SK-N-SH treated with all-trans-retinoic acid at 6 μM for 48 hours (cell line): ENCODE data around the gene PLET1.

Experiments used
- ATAC-seq: fragments of 200-7000 bp; cut with Tn5 transposase; 3 replicates; pipeline ENCODE4 v1.9.1; 2020; ENCODE audit warnings: mild to moderate bottlenecking, moderate library complexity
- BACH2 ChIP-seq: fragments of 250-450 bp; sonication (Bioruptor Pico); IDR thresholded peaks from 2 replicates; pipeline ENCODE4 v1.9.0; 2021; ENCODE audit warnings: mild to moderate bottlenecking, borderline replicate concordance
- CSDC2 ChIP-seq: fragments of 250-450 bp; sonication (Bioruptor Pico); IDR thresholded peaks from 2 replicates; pipeline ENCODE4 v1.5.0; 2020; ENCODE audit warnings: mild to moderate bottlenecking, moderate library complexity
- ESRRG ChIP-seq: fragments of 250-450 bp; sonication (Bioruptor Pico); IDR thresholded peaks from 2 replicates; pipeline ENCODE4 v1.6.1; 2021; ENCODE audit warnings: mild to moderate bottlenecking
- GLIS3 ChIP-seq: fragments of 250-450 bp; sonication (Bioruptor Pico); IDR thresholded peaks from 2 replicates; pipeline ENCODE4 v1.5.0; 2020; ENCODE audit warnings: mild to moderate bottlenecking, moderate library complexity
- ISL1 ChIP-seq: fragments of 250-450 bp; sonication (Bioruptor Pico); IDR thresholded peaks from 2 replicates; pipeline ENCODE4 v2.1.2; 2022; ENCODE audit warnings: mild to moderate bottlenecking, moderate library complexity
- OSR1 ChIP-seq: fragments of 250-450 bp; sonication (Bioruptor Pico); IDR thresholded peaks from 2 replicates; pipeline ENCODE4 v1.8.0; 2022; ENCODE audit warnings: moderate library complexity, mild to moderate bottlenecking, inconsistent platforms
- PPARA ChIP-seq: fragments of 250-450 bp; sonication (Bioruptor Pico); IDR thresholded peaks from 2 replicates; pipeline ENCODE4 v1.5.0; 2020; ENCODE audit warnings: mild to moderate bottlenecking, borderline replicate concordance
- RARB ChIP-seq: fragments of 250-450 bp; sonication (Bioruptor Pico); IDR thresholded peaks from 2 replicates; pipeline ENCODE4 v1.8.0; 2021; ENCODE audit warnings: mild to moderate bottlenecking, moderate library complexity
- SNAI2 ChIP-seq: fragments of 250-450 bp; sonication (Bioruptor Pico); IDR thresholded peaks from 2 replicates; pipeline ENCODE4 v1.5.0; 2020; ENCODE audit warnings: mild to moderate bottlenecking, moderate library complexity
- TCF4 ChIP-seq: fragments of 250-450 bp; sonication (Bioruptor Pico); IDR thresholded peaks from 2 replicates; pipeline ENCODE4 v1.8.0; 2021; ENCODE audit warnings: mild to moderate bottlenecking, moderate library complexity, borderline replicate concordance
- TOX ChIP-seq: fragments of 250-450 bp; sonication (Bioruptor Pico); IDR thresholded peaks from 2 replicates; pipeline ENCODE4 v1.8.0; 2021; ENCODE audit warnings: mild to moderate bottlenecking, moderate library complexity, borderline replicate concordance
- ZC3H10 ChIP-seq: fragments of 250-450 bp; sonication (Bioruptor Pico); IDR thresholded peaks from 2 replicates; pipeline ENCODE4 v1.5.1; 2021; ENCODE audit warnings: mild to moderate bottlenecking, moderate library complexity
- ZFP3 ChIP-seq: fragments of 250-450 bp; sonication (Bioruptor Pico); IDR thresholded peaks from 2 replicates; pipeline ENCODE4 v1.5.0; 2020; ENCODE audit warnings: mild to moderate bottlenecking, moderate library complexity
- ZFP30 ChIP-seq: fragments of 450-650 bp; formaldehyde crosslinking; IDR thresholded peaks from 2 replicates; pipeline ENCODE4 v1.5.0; 2022; ENCODE audit warnings: mild to moderate bottlenecking, moderate library complexity
- ZNF565 ChIP-seq: fragments of 450-650 bp; formaldehyde crosslinking; conservative IDR thresholded peaks from 2 replicates; pipeline ENCODE4 v1.5.0; 2020; ENCODE audit warnings: low read depth, mild to moderate bottlenecking, moderate library complexity
- ZNF8 ChIP-seq: fragments of 450-650 bp; formaldehyde crosslinking; IDR thresholded peaks from 2 replicates; pipeline ENCODE4 v1.5.0; 2020; ENCODE audit warnings: mild to moderate bottlenecking, moderate library complexity
- TF ChIP-seq, protein P1 (sequence below): fragments of 250-450 bp; sonication (Bioruptor Pico); IDR thresholded peaks from 2 replicates; pipeline ENCODE4 v1.5.1; 2021; ENCODE audit warnings: mild to moderate bottlenecking, moderate library complexity
- TF ChIP-seq, protein P2 (sequence below): fragments of 250-450 bp; sonication (Bioruptor Pico); IDR thresholded peaks from 2 replicates; pipeline ENCODE4 v1.8.0; 2021; ENCODE audit warnings: low read depth, mild to moderate bottlenecking, moderate library complexity, borderline replicate concordance
- TF ChIP-seq, protein P3 (sequence below): fragments of 250-450 bp; sonication (Bioruptor Pico); IDR thresholded peaks from 2 replicates; pipeline ENCODE4 v1.8.0; 2020; ENCODE audit warnings: mild to moderate bottlenecking, moderate library complexity, borderline replicate concordance
- TF ChIP-seq, protein P4 (sequence below): fragments of 250-450 bp; sonication (Bioruptor Pico); IDR thresholded peaks from 2 replicates; pipeline ENCODE4 v1.5.1; 2020; ENCODE audit warnings: low read depth, mild to moderate bottlenecking, moderate library complexity
- TF ChIP-seq, protein P5 (sequence below): fragments of 250-450 bp; sonication (Bioruptor Pico); IDR thresholded peaks from 2 replicates; pipeline ENCODE4 v1.5.0; 2020; ENCODE audit warnings: mild to moderate bottlenecking, moderate library complexity

Gene PLET1

DNA sequence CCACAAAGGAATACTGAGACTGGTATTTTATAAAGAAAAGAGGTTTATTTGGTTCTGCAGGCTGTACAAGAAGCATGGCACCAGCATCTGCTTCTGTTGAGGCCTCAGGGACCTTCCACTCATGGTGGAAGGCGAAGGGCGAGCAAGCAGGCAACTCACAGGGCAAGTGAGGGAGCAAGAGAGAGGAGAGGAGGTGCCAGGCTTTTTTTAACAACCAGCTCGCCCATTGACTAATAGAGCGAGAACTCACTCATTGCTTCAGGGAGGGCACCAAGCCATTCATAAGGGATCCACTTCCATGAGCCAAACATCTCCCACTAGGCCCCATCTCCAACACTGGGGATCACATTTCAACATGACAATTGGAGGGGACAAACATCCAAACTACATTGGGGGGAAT, 33.2 kb downstream of the PLET1 start:
- no peak for ATAC-seq
- TF ChIP-seq ESRRG (CRISPR knock-in tag) (no peak), SNAI2 (CRISPR knock-in tag) (no peak)

DNA sequence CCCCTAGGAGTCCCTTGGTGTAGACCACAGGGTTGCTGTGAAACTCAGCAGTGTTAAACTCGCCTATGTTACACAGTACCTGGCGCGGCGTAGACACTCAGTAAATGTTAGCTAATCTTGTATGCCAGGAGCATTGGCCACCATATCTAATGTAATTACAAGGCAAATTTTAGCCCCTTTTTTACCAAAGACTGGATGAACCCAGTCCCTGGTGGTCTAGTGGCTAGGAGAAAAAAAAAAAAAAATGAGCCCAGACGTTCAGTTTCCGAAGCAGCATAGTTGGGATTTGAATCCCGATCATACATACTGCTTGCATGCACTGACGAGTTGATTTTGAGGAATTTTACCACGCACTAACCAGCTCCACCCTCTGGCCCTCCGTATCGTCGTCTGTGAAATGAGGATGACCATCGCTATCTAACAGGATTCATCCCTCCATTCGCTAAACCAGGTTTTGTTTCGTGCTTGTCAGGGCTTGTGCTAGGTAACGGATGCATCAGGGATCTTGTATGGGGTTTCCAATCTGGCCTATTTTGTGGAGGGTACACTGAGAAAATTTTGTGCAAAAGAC, 33.7 kb downstream of the PLET1 start:
- no peak for TF ChIP-seq OSR1 (CRISPR knock-in tag)
- TF ChIP-seq, protein P1, sequence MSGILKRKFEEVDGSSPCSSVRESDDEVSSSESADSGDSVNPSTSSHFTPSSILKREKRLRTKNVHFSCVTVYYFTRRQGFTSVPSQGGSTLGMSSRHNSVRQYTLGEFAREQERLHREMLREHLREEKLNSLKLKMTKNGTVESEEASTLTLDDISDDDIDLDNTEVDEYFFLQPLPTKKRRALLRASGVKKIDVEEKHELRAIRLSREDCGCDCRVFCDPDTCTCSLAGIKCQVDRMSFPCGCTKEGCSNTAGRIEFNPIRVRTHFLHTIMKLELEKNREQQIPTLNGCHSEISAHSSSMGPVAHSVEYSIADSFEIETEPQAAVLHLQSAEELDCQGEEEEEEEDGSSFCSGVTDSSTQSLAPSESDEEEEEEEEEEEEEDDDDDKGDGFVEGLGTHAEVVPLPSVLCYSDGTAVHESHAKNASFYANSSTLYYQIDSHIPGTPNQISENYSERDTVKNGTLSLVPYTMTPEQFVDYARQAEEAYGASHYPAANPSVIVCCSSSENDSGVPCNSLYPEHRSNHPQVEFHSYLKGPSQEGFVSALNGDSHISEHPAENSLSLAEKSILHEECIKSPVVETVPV (CRISPR knock-in tag): no peak
- TF ChIP-seq CSDC2 (CRISPR knock-in tag): no peak
- no peak for TF ChIP-seq ZNF8
- TF ChIP-seq, protein P2, sequence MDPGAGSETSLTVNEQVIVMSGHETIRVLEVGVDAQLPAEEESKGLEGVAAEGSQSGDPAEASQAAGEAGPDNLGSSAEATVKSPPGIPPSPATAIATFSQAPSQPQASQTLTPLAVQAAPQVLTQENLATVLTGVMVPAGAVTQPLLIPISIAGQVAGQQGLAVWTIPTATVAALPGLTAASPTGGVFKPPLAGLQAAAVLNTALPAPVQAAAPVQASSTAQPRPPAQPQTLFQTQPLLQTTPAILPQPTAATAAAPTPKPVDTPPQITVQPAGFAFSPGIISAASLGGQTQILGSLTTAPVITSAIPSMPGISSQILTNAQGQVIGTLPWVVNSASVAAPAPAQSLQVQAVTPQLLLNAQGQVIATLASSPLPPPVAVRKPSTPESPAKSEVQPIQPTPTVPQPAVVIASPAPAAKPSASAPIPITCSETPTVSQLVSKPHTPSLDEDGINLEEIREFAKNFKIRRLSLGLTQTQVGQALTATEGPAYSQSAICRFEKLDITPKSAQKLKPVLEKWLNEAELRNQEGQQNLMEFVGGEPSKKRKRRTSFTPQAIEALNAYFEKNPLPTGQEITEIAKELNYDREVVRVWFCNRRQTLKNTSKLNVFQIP: no peak
- no peak for TF ChIP-seq TOX (CRISPR knock-in tag)
- no peak for TF ChIP-seq ZFP30
- TF ChIP-seq RARB: no peak
- TF ChIP-seq BACH2: no peak
- no peak for TF ChIP-seq TCF4 (CRISPR knock-in tag)
- no peak for TF ChIP-seq ZFP3 (CRISPR knock-in tag)
- TF ChIP-seq ESRRG (CRISPR knock-in tag): no peak
- TF ChIP-seq, protein P3, sequence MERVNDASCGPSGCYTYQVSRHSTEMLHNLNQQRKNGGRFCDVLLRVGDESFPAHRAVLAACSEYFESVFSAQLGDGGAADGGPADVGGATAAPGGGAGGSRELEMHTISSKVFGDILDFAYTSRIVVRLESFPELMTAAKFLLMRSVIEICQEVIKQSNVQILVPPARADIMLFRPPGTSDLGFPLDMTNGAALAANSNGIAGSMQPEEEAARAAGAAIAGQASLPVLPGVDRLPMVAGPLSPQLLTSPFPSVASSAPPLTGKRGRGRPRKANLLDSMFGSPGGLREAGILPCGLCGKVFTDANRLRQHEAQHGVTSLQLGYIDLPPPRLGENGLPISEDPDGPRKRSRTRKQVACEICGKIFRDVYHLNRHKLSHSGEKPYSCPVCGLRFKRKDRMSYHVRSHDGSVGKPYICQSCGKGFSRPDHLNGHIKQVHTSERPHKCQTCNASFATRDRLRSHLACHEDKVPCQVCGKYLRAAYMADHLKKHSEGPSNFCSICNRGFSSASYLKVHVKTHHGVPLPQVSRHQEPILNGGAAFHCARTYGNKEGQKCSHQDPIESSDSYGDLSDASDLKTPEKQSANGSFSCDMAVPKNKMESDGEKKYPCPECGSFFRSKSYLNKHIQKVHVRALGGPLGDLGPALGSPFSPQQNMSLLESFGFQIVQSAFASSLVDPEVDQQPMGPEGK (CRISPR knock-in tag): no peak
- no peak for TF ChIP-seq ZC3H10 (CRISPR knock-in tag)
- no peak for TF ChIP-seq ZNF565
- no peak for TF ChIP-seq ISL1 (CRISPR knock-in tag)
- TF ChIP-seq, protein P4, sequence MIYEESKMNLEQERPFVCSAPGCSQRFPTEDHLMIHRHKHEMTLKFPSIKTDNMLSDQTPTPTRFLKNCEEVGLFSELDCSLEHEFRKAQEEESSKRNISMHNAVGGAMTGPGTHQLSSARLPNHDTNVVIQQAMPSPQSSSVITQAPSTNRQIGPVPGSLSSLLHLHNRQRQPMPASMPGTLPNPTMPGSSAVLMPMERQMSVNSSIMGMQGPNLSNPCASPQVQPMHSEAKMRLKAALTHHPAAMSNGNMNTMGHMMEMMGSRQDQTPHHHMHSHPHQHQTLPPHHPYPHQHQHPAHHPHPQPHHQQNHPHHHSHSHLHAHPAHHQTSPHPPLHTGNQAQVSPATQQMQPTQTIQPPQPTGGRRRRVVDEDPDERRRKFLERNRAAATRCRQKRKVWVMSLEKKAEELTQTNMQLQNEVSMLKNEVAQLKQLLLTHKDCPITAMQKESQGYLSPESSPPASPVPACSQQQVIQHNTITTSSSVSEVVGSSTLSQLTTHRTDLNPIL (CRISPR knock-in tag): no peak
- no peak for TF ChIP-seq PPARA (CRISPR knock-in tag)
- TF ChIP-seq, all 23 proteins: peak for 0
- ATAC-seq: peak; percentile 65

DNA sequence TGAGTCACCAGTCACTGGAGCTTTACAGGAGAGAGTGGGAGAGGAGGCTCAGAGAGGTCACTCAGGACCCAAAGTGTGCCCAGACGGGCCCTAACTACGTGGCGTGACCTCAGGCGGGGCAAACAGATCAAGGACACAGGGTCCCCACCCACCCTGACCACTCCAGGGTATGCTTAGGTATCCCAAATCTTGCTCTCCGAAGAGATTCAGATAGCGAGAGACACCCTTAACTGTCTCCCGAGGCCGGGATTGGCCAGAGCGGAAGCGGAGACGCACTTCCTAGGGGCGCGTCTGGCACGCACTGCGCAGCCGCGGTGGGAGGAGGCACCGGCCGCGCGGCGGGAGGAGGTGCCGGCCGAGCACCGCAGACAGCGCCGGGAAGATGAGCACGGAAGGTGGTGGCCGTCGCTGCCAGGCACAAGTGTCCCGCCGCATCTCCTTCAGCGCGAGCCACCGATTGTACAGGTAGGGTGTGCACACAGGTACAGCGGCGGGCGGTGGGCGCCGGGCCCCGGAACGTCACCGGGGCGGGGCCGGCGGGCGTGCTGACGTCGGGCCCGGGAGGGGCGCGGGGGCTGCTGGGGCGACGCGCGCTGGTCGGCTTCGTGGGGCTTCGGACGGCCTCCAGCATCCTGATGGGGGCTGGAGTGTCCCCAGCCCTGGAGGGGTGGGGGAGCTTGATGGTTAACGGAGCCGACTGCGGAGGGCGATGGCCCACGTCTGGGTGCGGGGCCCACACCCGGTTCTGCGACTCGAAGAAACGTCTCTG, 34.4 kb downstream of the PLET1 start, which contains the start of gene PTS:
Gene PTS (plus strand): TSS at position 367 of the 769 bp plus-strand sequence. CDS start 16 bp downstream, at position 383.
- ATAC-seq: peak; percentile 97
- TF ChIP-seq OSR1 (CRISPR knock-in tag) (no peak), ZC3H10 (CRISPR knock-in tag) (no peak), TCF4 (CRISPR knock-in tag) (no peak), SNAI2 (CRISPR knock-in tag) (no peak), GLIS3 (CRISPR knock-in tag) (no peak), RARB (no peak), ZNF8 (no peak)
- TF ChIP-seq, protein P5, sequence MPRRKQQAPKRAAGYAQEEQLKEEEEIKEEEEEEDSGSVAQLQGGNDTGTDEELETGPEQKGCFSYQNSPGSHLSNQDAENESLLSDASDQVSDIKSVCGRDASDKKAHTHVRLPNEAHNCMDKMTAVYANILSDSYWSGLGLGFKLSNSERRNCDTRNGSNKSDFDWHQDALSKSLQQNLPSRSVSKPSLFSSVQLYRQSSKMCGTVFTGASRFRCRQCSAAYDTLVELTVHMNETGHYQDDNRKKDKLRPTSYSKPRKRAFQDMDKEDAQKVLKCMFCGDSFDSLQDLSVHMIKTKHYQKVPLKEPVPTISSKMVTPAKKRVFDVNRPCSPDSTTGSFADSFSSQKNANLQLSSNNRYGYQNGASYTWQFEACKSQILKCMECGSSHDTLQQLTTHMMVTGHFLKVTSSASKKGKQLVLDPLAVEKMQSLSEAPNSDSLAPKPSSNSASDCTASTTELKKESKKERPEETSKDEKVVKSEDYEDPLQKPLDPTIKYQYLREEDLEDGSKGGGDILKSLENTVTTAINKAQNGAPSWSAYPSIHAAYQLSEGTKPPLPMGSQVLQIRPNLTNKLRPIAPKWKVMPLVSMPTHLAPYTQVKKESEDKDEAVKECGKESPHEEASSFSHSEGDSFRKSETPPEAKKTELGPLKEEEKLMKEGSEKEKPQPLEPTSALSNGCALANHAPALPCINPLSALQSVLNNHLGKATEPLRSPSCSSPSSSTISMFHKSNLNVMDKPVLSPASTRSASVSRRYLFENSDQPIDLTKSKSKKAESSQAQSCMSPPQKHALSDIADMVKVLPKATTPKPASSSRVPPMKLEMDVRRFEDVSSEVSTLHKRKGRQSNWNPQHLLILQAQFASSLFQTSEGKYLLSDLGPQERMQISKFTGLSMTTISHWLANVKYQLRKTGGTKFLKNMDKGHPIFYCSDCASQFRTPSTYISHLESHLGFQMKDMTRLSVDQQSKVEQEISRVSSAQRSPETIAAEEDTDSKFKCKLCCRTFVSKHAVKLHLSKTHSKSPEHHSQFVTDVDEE (CRISPR knock-in tag): no peak
- TF ChIP-seq, protein P3 (CRISPR knock-in tag): no peak
- TF ChIP-seq, protein P4 (CRISPR knock-in tag): no peak
- TF ChIP-seq, protein P2: no peak
